Measurements from ENCODE around the gene CYTH3. TPM values are rescaled to one million over a fixed set of nuclear protein-coding genes. Genes with fewer than 3 reads are reported as not detected.

The CYTH3 gene
- polyA plus RNA-seq, 2 donors, result 5.7 to 7.2 TPM

- Histone ChIP-seq H3K27me3 (ENCODE audit: control insufficient read depth in 1 of 2, insufficient read depth in 2 of 2, low read length in 2 of 2) (no peaks in the 10 kb centered on the region), H3K9me3 (ENCODE audit: control insufficient read depth in 2 of 2, insufficient read depth in 1 of 2, low read depth in 1 of 2, low read length in 1 of 2) (no peaks in the 10 kb centered on the region), H3K36me3 (ENCODE audit: control insufficient read depth in 2 of 2, insufficient read depth in 2 of 2, low read length in 1 of 2) (peaks cover 0 to 19% of the 10 kb centered on the region in 2 donors), H3K4me3 (ENCODE audit: low read depth in 1 of 2, low read length in 2 of 2) (no peak overlapping the region), H3K27ac (ENCODE audit: low read depth in 2 of 2, low read length in 1 of 2) (no peak overlapping the region), H3K4me1 (ENCODE audit: control insufficient read depth in 2 of 2, insufficient read depth in 2 of 2, low read length in 1 of 2) (peaks cover 0 to 4% of the 10 kb centered on the region in 2 donors)
- 84 to 87% methylated on average over 20 of the region's 20 CpGs for WGBS, 2 donors
Observed at GRCh38 chr7:6172224-6172909, 100.1 kb downstream of the CYTH3 start.

- Histone ChIP-seq H3K9me3 (ENCODE audit: control insufficient read depth in 2 of 2, insufficient read depth in 1 of 2, low read depth in 1 of 2, low read length in 1 of 2) (no peaks in the 10 kb centered on the region), H3K27me3 (ENCODE audit: control insufficient read depth in 1 of 2, insufficient read depth in 2 of 2, low read length in 2 of 2) (no peaks in the 10 kb centered on the region), H3K4me1 (ENCODE audit: control insufficient read depth in 2 of 2, insufficient read depth in 2 of 2, low read length in 1 of 2) (peaks cover 0 to 5% of the 10 kb centered on the region in 2 donors), H3K36me3 (ENCODE audit: control insufficient read depth in 2 of 2, insufficient read depth in 2 of 2, low read length in 1 of 2) (peaks cover 0 to 19% of the 10 kb centered on the region in 2 donors), H3K4me3 (ENCODE audit: low read depth in 1 of 2, low read length in 2 of 2) (no peak overlapping the region), H3K27ac (ENCODE audit: low read depth in 2 of 2, low read length in 1 of 2) (no peak overlapping the region)
- 82 to 87% methylated on average over 22 of the region's 22 CpGs for WGBS, 2 donors
Observed at GRCh38 chr7:6171532-6172223, 100.7 kb downstream of the CYTH3 start.

- peaks cover 0 to 20% of the 10 kb centered on the region in 2 donors for H3K36me3 ChIP-seq (ENCODE audit: control insufficient read depth in 2 of 2, insufficient read depth in 2 of 2, low read length in 1 of 2)
- H3K9me3 ChIP-seq (ENCODE audit: control insufficient read depth in 2 of 2, insufficient read depth in 1 of 2, low read depth in 1 of 2, low read length in 1 of 2), result no peaks in the 10 kb centered on the region
- no peaks in the 10 kb centered on the region for H3K27me3 ChIP-seq (ENCODE audit: control insufficient read depth in 1 of 2, insufficient read depth in 2 of 2, low read length in 2 of 2)
- WGBS, 2 donors, result 88 to 90% methylated on average over 55 to 59 of the region's 59 CpGs
- no peak overlapping the region for H3K27ac ChIP-seq (ENCODE audit: low read depth in 2 of 2, low read length in 1 of 2)
- peaks cover 0 to 5% of the 10 kb centered on the region in 2 donors for H3K4me1 ChIP-seq (ENCODE audit: control insufficient read depth in 2 of 2, insufficient read depth in 2 of 2, low read length in 1 of 2)
- no peak overlapping the region for H3K4me3 ChIP-seq (ENCODE audit: low read depth in 1 of 2, low read length in 2 of 2)
Observed at GRCh38 chr7:6170571-6171531, 101.6 kb downstream of the CYTH3 start.

GRCh38 chr7:6169805-6170520 is 102.5 kb downstream of the CYTH3 start:
- Histone ChIP-seq H3K27me3 (ENCODE audit: control insufficient read depth in 1 of 2, insufficient read depth in 2 of 2, low read length in 2 of 2) (no peaks in the 10 kb centered on the region), H3K4me1 (ENCODE audit: control insufficient read depth in 2 of 2, insufficient read depth in 2 of 2, low read length in 1 of 2) (peaks cover 0 to 5% of the 10 kb centered on the region in 2 donors), H3K36me3 (ENCODE audit: control insufficient read depth in 2 of 2, insufficient read depth in 2 of 2, low read length in 1 of 2) (peaks cover 0 to 25% of the 10 kb centered on the region in 2 donors), H3K4me3 (ENCODE audit: low read depth in 1 of 2, low read length in 2 of 2) (no peak overlapping the region), H3K27ac (ENCODE audit: low read depth in 2 of 2, low read length in 1 of 2) (no peak overlapping the region), H3K9me3 (ENCODE audit: control insufficient read depth in 2 of 2, insufficient read depth in 1 of 2, low read depth in 1 of 2, low read length in 1 of 2) (no peaks in the 10 kb centered on the region)
- 87 to 90% methylated on average over 36 of the region's 36 CpGs for WGBS, 2 donors

GRCh38 chr7:6168477-6168868 is 104.0 kb downstream of the CYTH3 start:
- H3K27me3 ChIP-seq (ENCODE audit: control insufficient read depth in 1 of 2, insufficient read depth in 2 of 2, low read length in 2 of 2), result no peaks in the 10 kb centered on the region
- H3K36me3 ChIP-seq (ENCODE audit: control insufficient read depth in 2 of 2, insufficient read depth in 2 of 2, low read length in 1 of 2), result peaks cover 0 to 32% of the 10 kb centered on the region in 2 donors
- WGBS, 2 donors, result 81 to 84% methylated on average over 14 of the region's 14 CpGs
- H3K9me3 ChIP-seq (ENCODE audit: control insufficient read depth in 2 of 2, insufficient read depth in 1 of 2, low read depth in 1 of 2, low read length in 1 of 2), result no peaks in the 10 kb centered on the region
- H3K4me3 ChIP-seq (ENCODE audit: low read depth in 1 of 2, low read length in 2 of 2), result no peak overlapping the region
- peak overlapping the region in 1 of 2 donors; percentile 3 for H3K27ac ChIP-seq (ENCODE audit: low read depth in 2 of 2, low read length in 1 of 2)
- H3K4me1 ChIP-seq (ENCODE audit: control insufficient read depth in 2 of 2, insufficient read depth in 2 of 2, low read length in 1 of 2), result peaks cover 0 to 5% of the 10 kb centered on the region in 2 donors

- H3K4me3 ChIP-seq (ENCODE audit: low read depth in 1 of 2, low read length in 2 of 2), result no peak overlapping the region
- 61 to 78% methylated on average over 22 of the region's 22 CpGs for WGBS, 2 donors
- no peaks in the 10 kb centered on the region for H3K27me3 ChIP-seq (ENCODE audit: control insufficient read depth in 1 of 2, insufficient read depth in 2 of 2, low read length in 2 of 2)
- H3K36me3 ChIP-seq (ENCODE audit: control insufficient read depth in 2 of 2, insufficient read depth in 2 of 2, low read length in 1 of 2), result peaks cover 2 to 32% of the 10 kb centered on the region in 2 donors
- H3K9me3 ChIP-seq (ENCODE audit: control insufficient read depth in 2 of 2, insufficient read depth in 1 of 2, low read depth in 1 of 2, low read length in 1 of 2), result no peaks in the 10 kb centered on the region
- H3K4me1 ChIP-seq (ENCODE audit: control insufficient read depth in 2 of 2, insufficient read depth in 2 of 2, low read length in 1 of 2), result peaks cover 0 to 2% of the 10 kb centered on the region in 2 donors
- H3K27ac ChIP-seq (ENCODE audit: low read depth in 2 of 2, low read length in 1 of 2), result peak overlapping the region in 1 of 2 donors; percentile 3
Observed at GRCh38 chr7:6167587-6168476, 104.6 kb downstream of the CYTH3 start.

GRCh38 chr7:6167004-6167551 is 105.3 kb downstream of the CYTH3 start:
- H3K27ac ChIP-seq (ENCODE audit: low read depth in 2 of 2, low read length in 1 of 2), result no peak overlapping the region
- 79 to 86% methylated on average over 13 of the region's 13 CpGs for WGBS, 2 donors
- no peak overlapping the region for H3K4me3 ChIP-seq (ENCODE audit: low read depth in 1 of 2, low read length in 2 of 2)
- H3K9me3 ChIP-seq (ENCODE audit: control insufficient read depth in 2 of 2, insufficient read depth in 1 of 2, low read depth in 1 of 2, low read length in 1 of 2), result no peaks in the 10 kb centered on the region
- peaks cover 0 to 2% of the 10 kb centered on the region in 2 donors for H3K4me1 ChIP-seq (ENCODE audit: control insufficient read depth in 2 of 2, insufficient read depth in 2 of 2, low read length in 1 of 2)
- H3K27me3 ChIP-seq (ENCODE audit: control insufficient read depth in 1 of 2, insufficient read depth in 2 of 2, low read length in 2 of 2), result no peaks in the 10 kb centered on the region
- peaks cover 5 to 34% of the 10 kb centered on the region in 2 donors for H3K36me3 ChIP-seq (ENCODE audit: control insufficient read depth in 2 of 2, insufficient read depth in 2 of 2, low read length in 1 of 2)

GRCh38 chr7:6166443-6166891 is 106.0 kb downstream of the CYTH3 start:
- 87 to 89% methylated on average over 13 of the region's 13 CpGs for WGBS, 2 donors
- no peaks in the 10 kb centered on the region for H3K9me3 ChIP-seq (ENCODE audit: control insufficient read depth in 2 of 2, insufficient read depth in 1 of 2, low read depth in 1 of 2, low read length in 1 of 2)
- H3K4me1 ChIP-seq (ENCODE audit: control insufficient read depth in 2 of 2, insufficient read depth in 2 of 2, low read length in 1 of 2), result peaks cover 0 to 2% of the 10 kb centered on the region in 2 donors
- H3K27ac ChIP-seq (ENCODE audit: low read depth in 2 of 2, low read length in 1 of 2), result no peak overlapping the region
- peaks cover 5 to 34% of the 10 kb centered on the region in 2 donors for H3K36me3 ChIP-seq (ENCODE audit: control insufficient read depth in 2 of 2, insufficient read depth in 2 of 2, low read length in 1 of 2)
- no peak overlapping the region for H3K4me3 ChIP-seq (ENCODE audit: low read depth in 1 of 2, low read length in 2 of 2)
- H3K27me3 ChIP-seq (ENCODE audit: control insufficient read depth in 1 of 2, insufficient read depth in 2 of 2, low read length in 2 of 2), result no peaks in the 10 kb centered on the region
